Measurements from ENCODE around the gene NAA25.

- TF ChIP-seq POLR2A (IDR thresholded peaks at IDR 0.05; ENCODE audit: low read length), result no peak
- no peak for TF ChIP-seq GATA1 (IDR thresholded peaks at IDR 0.05; ENCODE audit: low read depth, low read length)
Measured at GRCh38 chr12:112131686-112132085, 23.1 kb upstream of the NAA25 start.

All from erythroblast (primary cell).